DND-41 (cell line): ENCODE data around the gene CHID1.

ENCODE experiments used
- ATAC-seq: fragments of 200-7000 bp; cut with Tn5 transposase; 3 replicates; pipeline ENCODE4 v1.9.1; 2021; ENCODE audit warnings: low read depth; ENCODE audit not compliant: insufficient read depth
- DNase-seq: peaks from one replicate; pipeline ENCODE4 v3.0.0-alpha.2; 2020
- H2AFZ ChIP-seq: 2 replicates; pipeline ENCODE4 v1.6.0; 2012; ENCODE audit warnings: low read depth, low read length
- H3K27ac ChIP-seq: 2 replicates; pipeline ENCODE4 v1.5.1; 2012; ENCODE audit warnings: low read length, inconsistent platforms
- H3K27me3 ChIP-seq: fragments of 200-600 bp; sonication (generic); 2 replicates; pipeline ENCODE4 v1.6.0; 2012; ENCODE audit warnings: low read length, mild to moderate bottlenecking, inconsistent platforms; ENCODE audit not compliant: insufficient read depth, poor library complexity
- H3K36me3 ChIP-seq: 2 replicates; pipeline ENCODE4 v1.5.1; 2012; ENCODE audit warnings: low read length, inconsistent platforms; ENCODE audit not compliant: insufficient read depth
- H3K4me1 ChIP-seq: 2 replicates; pipeline ENCODE4 v1.5.1; 2012; ENCODE audit warnings: mild to moderate bottlenecking, low read length; ENCODE audit not compliant: insufficient read depth
- H3K4me2 ChIP-seq: 2 replicates; pipeline ENCODE4 v1.6.0; 2012; ENCODE audit warnings: mild to moderate bottlenecking, moderate library complexity, low read length, inconsistent platforms; ENCODE audit not compliant: insufficient read depth
- H3K4me3 ChIP-seq, 2 experiments: fragments of 200-600 bp in 1 of 2; shearing (Covaris generic) in 1 of 2; 2 replicates each; pipeline ENCODE4 v1.5.1; 2012 to 2016; ENCODE audit warnings: inconsistent platforms in 2 of 2, low read length in 2 of 2, mild to moderate bottlenecking in 2 of 2, low read depth in 1 of 2, moderate library complexity in 1 of 2
- H3K79me2 ChIP-seq: 2 replicates; pipeline ENCODE4 v1.6.0; 2012; ENCODE audit warnings: low read length, inconsistent platforms; ENCODE audit not compliant: insufficient read depth
- H3K9ac ChIP-seq: 2 replicates; pipeline ENCODE4 v1.6.0; 2012; ENCODE audit warnings: low read depth, mild to moderate bottlenecking, inconsistent platforms, low read length, moderate library complexity
- H3K9me3 ChIP-seq: 2 replicates; pipeline ENCODE4 v1.5.1; 2012; ENCODE audit warnings: low read length, moderate library complexity, mild to moderate bottlenecking, inconsistent platforms; ENCODE audit not compliant: insufficient read depth, severe bottlenecking
- H4K20me1 ChIP-seq: 2 replicates; pipeline ENCODE4 v1.6.0; 2012; ENCODE audit warnings: low read length; ENCODE audit not compliant: insufficient read depth
- CTCF ChIP-seq: IDR thresholded peaks from 2 replicates; pipeline ENCODE4 v1.5.1; 2012; ENCODE audit warnings: borderline replicate concordance, low read length, moderate library complexity, mild to moderate bottlenecking; ENCODE audit not compliant: poor library complexity, severe bottlenecking; ENCODE audit errors: extremely low read depth
- EZH2 ChIP-seq: IDR thresholded peaks from 3 replicates; pipeline ENCODE4 v1.6.1; 2012; ENCODE audit warnings: borderline replicate concordance, low read depth, mild to moderate bottlenecking, moderate library complexity, low read length, inconsistent platforms; ENCODE audit not compliant: severe bottlenecking

The CHID1 gene

GRCh38 chr11:832529-833113 lies 78.0 kb downstream of the CHID1 start, which contains the start of gene CD151:
Gene CD151 (plus strand): TSS chr11:832952. CDS start chr11:836070, 3,118 bp downstream.
- no peaks in the 10 kb centered on the region for H3K9me3 ChIP-seq
- peak within 1 kb of the TSS; percentile 53 for H3K9ac ChIP-seq
- peaks cover 14% of the 10 kb centered on the region for H4K20me1 ChIP-seq
- TF ChIP-seq EZH2 (no peak), CTCF (no peak)
- H3K36me3 ChIP-seq, result peaks cover 10% of the 10 kb centered on the region
- H3K79me2 ChIP-seq, result no peaks in the 10 kb centered on the region
- H3K4me1 ChIP-seq, result peaks cover 17% of the 10 kb centered on the region
- DNase-seq (no peak), ATAC-seq (peak; percentile 68)
- no peak within 1 kb of the TSS for H3K27ac ChIP-seq
- peaks cover 35% of the 10 kb centered on the region for H3K27me3 ChIP-seq
- peak within 1 kb of the TSS; percentile 60 for H3K4me2 ChIP-seq
- peak within 1 kb of the TSS; percentile 11 to 51; a peak in 3 of 4 replicates for H3K4me3 ChIP-seq
- peak within 1 kb of the TSS; percentile 38; the same call in 1 of the 2 replicates for H2AFZ ChIP-seq

- H3K4me3 ChIP-seq, result peak overlapping the region in 1 of 2 experiments; percentile 49; a peak in 2 of 4 replicates
These were observed 78.6 kb downstream of the CHID1 start for GRCh38 chr11:831961-832528.

GRCh38 chr11:831118-831864 lies 79.3 kb downstream of the CHID1 start:
- no peak overlapping the region for H3K4me3 ChIP-seq
- no peak overlapping the region for H3K27ac ChIP-seq
- H3K9me3 ChIP-seq, result no peaks in the 10 kb centered on the region
- no peak overlapping the region for H3K4me2 ChIP-seq
- no peak for ATAC-seq
- H3K27me3 ChIP-seq, result peaks cover 48% of the 10 kb centered on the region
- H3K36me3 ChIP-seq, result no peaks in the 10 kb centered on the region
- no peaks in the 10 kb centered on the region for H3K79me2 ChIP-seq
- peaks cover 17% of the 10 kb centered on the region for H4K20me1 ChIP-seq
- no peak overlapping the region for H2AFZ ChIP-seq
- TF ChIP-seq EZH2 (no peak), CTCF (no peak)
- no peak overlapping the region for H3K9ac ChIP-seq
- peaks cover 30% of the 10 kb centered on the region for H3K4me1 ChIP-seq
- DNase-seq, result no peak

More at GRCh38 chr11:831961-832528, 78.6 kb downstream of the CHID1 start:
- Histone ChIP-seq H3K9me3 (no peaks in the 10 kb centered on the region), H3K4me1 (peaks cover 22% of the 10 kb centered on the region), H2AFZ (no peak overlapping the region), H4K20me1 (peaks cover 17% of the 10 kb centered on the region), H3K79me2 (no peaks in the 10 kb centered on the region), H3K27ac (no peak overlapping the region), H3K27me3 (peaks cover 41% of the 10 kb centered on the region), H3K9ac (peak overlapping the region; percentile 41), H3K36me3 (peaks cover 4% of the 10 kb centered on the region), H3K4me2 (peak overlapping the region; percentile 59)
- DNase-seq (no peak), ATAC-seq (no peak)
- TF ChIP-seq EZH2, result no peak
- TF ChIP-seq CTCF, result no peak
